ENCODE measurements around the gene SH3RF1. TPM values are rescaled to one million over a fixed set of nuclear protein-coding genes. Genes with fewer than 3 reads are reported as not detected.
"Not testable (repeated sequence)": the region's sequence is repeated elsewhere in the genome, so short reads cannot be mapped to it uniquely, and the experiment has no call there.

The SH3RF1 gene
- total and polyA plus RNA-seq, 4 donors: 7.6 to 31.8 (median 18.1) TPM

DNA sequence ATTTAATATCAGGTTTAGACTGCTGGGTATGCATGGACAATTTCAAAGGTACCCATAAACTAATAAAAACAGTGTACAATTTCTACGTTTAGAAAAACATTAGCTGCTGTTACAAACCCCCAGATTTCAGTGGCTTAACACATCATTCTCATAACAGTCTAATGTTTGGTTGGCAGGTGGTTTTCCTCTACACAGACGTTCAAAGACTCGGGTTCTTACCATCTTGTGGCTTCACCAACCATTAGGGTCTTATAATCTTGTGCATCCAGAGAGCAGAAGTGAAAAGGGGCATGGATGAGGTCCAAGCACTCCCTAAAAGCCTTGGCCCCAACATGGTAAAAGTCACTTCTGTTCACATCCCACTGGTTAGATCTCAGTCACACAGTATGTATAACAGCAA is 71.6 kb downstream of the SH3RF1 start:
- ATAC-seq (ENCODE audit: low FRiP score): no peak
- WGBS, 2 donors: 74 to 80% methylated on average over 3 of the region's 3 CpGs
- intact Hi-C loops (cut with DNase I): no loop called here

DNA sequence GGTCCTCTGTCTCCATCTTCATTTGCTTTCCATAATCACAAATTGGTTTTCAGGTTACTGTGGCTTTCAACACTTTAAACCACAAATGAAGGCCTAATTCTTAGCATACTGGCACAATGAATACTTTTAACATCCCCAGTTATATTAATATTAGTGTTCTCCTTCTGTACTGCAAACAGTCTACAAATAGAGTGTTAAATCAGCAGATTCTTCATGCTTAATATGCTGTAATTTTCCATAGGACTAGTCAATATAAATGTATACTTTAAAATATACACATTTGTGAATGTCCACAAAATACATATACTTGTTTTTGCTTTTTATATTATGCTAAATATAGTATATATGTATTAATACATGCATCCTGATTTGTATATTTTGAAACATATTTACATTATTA is 72.6 kb downstream of the SH3RF1 start:
- intact Hi-C loops (cut with DNase I): no loop called here
- H3K27me3 ChIP-seq (ENCODE audit: control insufficient read depth in 1 of 2, insufficient read depth in 2 of 2, low read length in 1 of 2): no peaks in the 10 kb centered on the region
- ATAC-seq (ENCODE audit: low FRiP score) (no peak), DNase-seq (no peak)
- no peak overlapping the region for H3K27ac ChIP-seq (ENCODE audit: low read depth in 1 of 2, low read length in 2 of 2)
- H3K36me3 ChIP-seq (ENCODE audit: control insufficient read depth in 1 of 2, insufficient read depth in 2 of 2, low read length in 1 of 2): no peaks in the 10 kb centered on the region
- no peaks in the 10 kb centered on the region for H3K9me3 ChIP-seq (ENCODE audit: control insufficient read depth, low read length)
- peaks cover 1 to 3% of the 10 kb centered on the region in 2 donors for H3K4me1 ChIP-seq (ENCODE audit: control insufficient read depth in 1 of 2, insufficient read depth in 2 of 2, low read length in 2 of 2)
- H3K4me3 ChIP-seq (ENCODE audit: low read length in 2 of 2): no peak overlapping the region

More for the DNA sequence above, 71.6 kb downstream of the SH3RF1 start:
- H3K27ac ChIP-seq (ENCODE audit: low read depth in 1 of 2, low read length in 2 of 2): peak overlapping the region in 1 of 2 donors; percentile 3
- H3K27me3 ChIP-seq (ENCODE audit: control insufficient read depth in 1 of 2, insufficient read depth in 2 of 2, low read length in 1 of 2): no peaks in the 10 kb centered on the region
- H3K4me3 ChIP-seq (ENCODE audit: low read length in 2 of 2): no peak overlapping the region
- H3K4me1 ChIP-seq (ENCODE audit: control insufficient read depth in 1 of 2, insufficient read depth in 2 of 2, low read length in 2 of 2): peaks cover 3% of the 10 kb centered on the region in 2 donors
- DNase-seq: no peak
- H3K36me3 ChIP-seq (ENCODE audit: control insufficient read depth in 1 of 2, insufficient read depth in 2 of 2, low read length in 1 of 2): no peaks in the 10 kb centered on the region
- no peaks in the 10 kb centered on the region for H3K9me3 ChIP-seq (ENCODE audit: control insufficient read depth, low read length)

DNA sequence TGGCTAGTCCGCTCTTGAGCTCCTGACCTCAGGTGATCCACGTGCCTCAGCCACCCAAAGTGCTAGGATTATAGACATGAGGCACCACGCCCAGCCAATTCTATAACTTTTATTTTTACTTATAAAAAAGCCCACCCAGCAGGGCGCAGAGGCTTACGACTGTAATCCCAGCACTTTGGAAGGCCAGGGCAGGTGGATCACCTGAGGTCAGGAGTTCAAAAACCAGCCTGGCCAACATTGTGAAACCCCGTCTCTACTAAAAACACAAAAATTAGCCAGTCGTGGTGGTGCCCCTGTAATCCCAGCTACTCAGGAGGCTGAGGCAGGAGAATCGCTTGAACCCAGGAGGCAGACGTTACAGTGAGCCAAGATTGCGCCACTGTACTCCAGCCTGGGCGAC is 73.5 kb downstream of the SH3RF1 start:
- H3K9me3 ChIP-seq (ENCODE audit: control insufficient read depth, low read length); H3K4me1 ChIP-seq (ENCODE audit: control insufficient read depth in 1 of 2, insufficient read depth in 2 of 2, low read length in 2 of 2); H3K27ac ChIP-seq (ENCODE audit: low read depth in 1 of 2, low read length in 2 of 2); ATAC-seq (ENCODE audit: low FRiP score); H3K4me3 ChIP-seq (ENCODE audit: low read length in 2 of 2); H3K27me3 ChIP-seq (ENCODE audit: control insufficient read depth in 1 of 2, insufficient read depth in 2 of 2, low read length in 1 of 2); H3K36me3 ChIP-seq (ENCODE audit: control insufficient read depth in 1 of 2, insufficient read depth in 2 of 2, low read length in 1 of 2); DNase-seq; intact Hi-C loops (cut with DNase I): not testable (repeated sequence)
- 92% methylated on average over 11 of the region's 11 CpGs for WGBS, 2 donors

DNA sequence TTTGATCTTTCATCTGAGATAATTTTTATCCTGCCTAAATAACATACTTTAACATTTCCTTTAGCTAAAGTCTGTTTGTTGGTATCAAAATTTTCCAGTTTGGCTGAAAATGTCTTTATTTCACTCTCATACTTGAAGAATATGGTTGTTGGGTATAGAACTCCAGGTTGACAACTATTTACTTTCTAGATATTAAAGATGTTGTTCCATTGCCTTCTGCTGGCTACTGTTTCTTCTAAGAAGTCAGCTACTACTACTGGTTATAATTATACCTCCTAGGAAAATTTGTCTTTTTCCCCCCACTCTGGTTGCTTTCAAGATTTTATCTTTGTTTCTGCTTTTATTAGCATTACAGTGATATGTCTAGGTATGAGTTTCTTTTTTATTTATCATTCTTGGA is 75.7 kb downstream of the SH3RF1 start:
- intact Hi-C loops (cut with DNase I): no loop called here
- ATAC-seq (ENCODE audit: low FRiP score) (no peak), DNase-seq (no peak)
- Histone ChIP-seq H3K27me3 (ENCODE audit: control insufficient read depth in 1 of 2, insufficient read depth in 2 of 2, low read length in 1 of 2) (no peaks in the 10 kb centered on the region), H3K9me3 (ENCODE audit: control insufficient read depth, low read length) (no peaks in the 10 kb centered on the region), H3K4me1 (ENCODE audit: control insufficient read depth in 1 of 2, insufficient read depth in 2 of 2, low read length in 2 of 2) (no peaks in the 10 kb centered on the region), H3K27ac (ENCODE audit: low read depth in 1 of 2, low read length in 2 of 2) (no peak overlapping the region), H3K4me3 (ENCODE audit: low read length in 2 of 2) (no peak overlapping the region), H3K36me3 (ENCODE audit: control insufficient read depth in 1 of 2, insufficient read depth in 2 of 2, low read length in 1 of 2) (no peaks in the 10 kb centered on the region)

DNA sequence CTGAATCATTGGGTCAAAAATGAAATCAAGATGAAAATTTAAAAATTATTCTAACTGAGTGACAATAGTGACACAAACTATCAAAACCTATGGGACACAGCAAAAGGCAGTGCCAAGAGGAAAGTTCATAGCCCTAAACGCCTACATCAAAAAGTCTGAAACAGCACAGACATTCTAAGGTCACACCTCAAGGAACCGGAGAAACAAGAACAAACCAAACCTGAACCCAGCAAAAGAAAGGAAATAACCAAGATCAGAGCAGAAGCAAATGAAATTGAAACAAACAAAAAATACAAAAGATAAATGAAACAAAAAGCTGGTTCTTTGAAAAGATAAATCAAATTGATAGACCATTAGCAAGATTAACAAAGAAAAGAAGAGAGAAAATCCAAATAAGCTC is 80.8 kb downstream of the SH3RF1 start:
- H3K36me3 ChIP-seq (ENCODE audit: control insufficient read depth in 1 of 2, insufficient read depth in 2 of 2, low read length in 1 of 2); H3K4me3 ChIP-seq (ENCODE audit: low read length in 2 of 2); intact Hi-C loops (cut with DNase I); H3K4me1 ChIP-seq (ENCODE audit: control insufficient read depth in 1 of 2, insufficient read depth in 2 of 2, low read length in 2 of 2); H3K27ac ChIP-seq (ENCODE audit: low read depth in 1 of 2, low read length in 2 of 2); ATAC-seq (ENCODE audit: low FRiP score); H3K9me3 ChIP-seq (ENCODE audit: control insufficient read depth, low read length); H3K27me3 ChIP-seq (ENCODE audit: control insufficient read depth in 1 of 2, insufficient read depth in 2 of 2, low read length in 1 of 2); DNase-seq: not testable (repeated sequence)
- 92 to 93% methylated on average over 2 of the region's 2 CpGs for WGBS, 2 donors

DNA sequence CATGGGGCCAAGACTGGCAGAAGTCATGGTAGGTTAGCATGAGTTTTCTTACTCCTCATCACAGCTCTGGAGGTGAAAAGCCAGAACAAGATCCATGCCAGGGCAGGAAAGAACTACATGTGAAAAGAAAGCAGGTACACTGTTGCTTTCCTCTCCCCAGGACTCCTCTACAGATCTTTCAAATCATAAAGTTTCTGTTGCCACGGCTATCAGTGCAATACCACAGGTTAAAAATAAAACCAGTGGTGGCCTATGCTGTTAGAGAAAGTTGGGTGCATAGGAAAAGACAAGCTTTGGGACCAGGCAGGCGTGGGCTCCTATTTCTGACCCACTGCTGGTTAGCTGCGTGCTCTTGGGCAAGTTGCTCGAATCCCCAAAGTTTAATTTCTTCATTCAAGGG is 81.4 kb downstream of the SH3RF1 start:
- H3K9me3 ChIP-seq (ENCODE audit: control insufficient read depth, low read length): no peaks in the 10 kb centered on the region
- no peaks in the 10 kb centered on the region for H3K36me3 ChIP-seq (ENCODE audit: control insufficient read depth in 1 of 2, insufficient read depth in 2 of 2, low read length in 1 of 2)
- peaks cover under 1 to 2% of the 10 kb centered on the region in 2 donors for H3K4me1 ChIP-seq (ENCODE audit: control insufficient read depth in 1 of 2, insufficient read depth in 2 of 2, low read length in 2 of 2)
- ATAC-seq (ENCODE audit: low FRiP score): no peak
- H3K27me3 ChIP-seq (ENCODE audit: control insufficient read depth in 1 of 2, insufficient read depth in 2 of 2, low read length in 1 of 2): no peaks in the 10 kb centered on the region
- intact Hi-C loops (cut with DNase I): no loop called here
- H3K4me3 ChIP-seq (ENCODE audit: low read length in 2 of 2): no peak overlapping the region
- no peak for DNase-seq
- no peak overlapping the region for H3K27ac ChIP-seq (ENCODE audit: low read depth in 1 of 2, low read length in 2 of 2)
- 81 to 83% methylated on average over 4 of the region's 4 CpGs for WGBS, 2 donors

DNA sequence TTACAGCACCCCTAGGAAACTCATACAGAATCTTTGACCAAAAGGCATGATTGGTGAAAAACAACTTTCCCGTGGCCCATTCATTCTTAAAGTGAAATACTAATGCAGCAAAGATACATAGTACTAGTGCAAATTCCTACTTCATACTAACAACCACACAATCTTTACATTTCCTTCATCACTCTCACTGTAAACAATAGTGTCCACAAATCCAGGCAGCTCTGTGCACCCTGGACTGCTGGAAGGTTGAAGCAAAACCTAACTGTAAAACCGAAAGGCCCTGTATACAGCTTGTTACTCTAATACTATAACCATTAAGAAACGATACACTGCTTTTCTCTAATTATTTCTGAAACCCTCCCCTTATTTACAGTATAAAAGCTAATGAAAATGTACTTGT is 82.6 kb downstream of the SH3RF1 start:
- H3K4me3 ChIP-seq (ENCODE audit: low read length in 2 of 2): no peak overlapping the region
- 88 to 90% methylated on average over 3 of the region's 3 CpGs for WGBS, 2 donors
- peaks cover 2 to 3% of the 10 kb centered on the region in 2 donors for H3K4me1 ChIP-seq (ENCODE audit: control insufficient read depth in 1 of 2, insufficient read depth in 2 of 2, low read length in 2 of 2)
- no peak for ATAC-seq (ENCODE audit: low FRiP score)
- intact Hi-C loops (cut with DNase I): no loop called here
- DNase-seq: no peak
- no peaks in the 10 kb centered on the region for H3K27me3 ChIP-seq (ENCODE audit: control insufficient read depth in 1 of 2, insufficient read depth in 2 of 2, low read length in 1 of 2)
- H3K9me3 ChIP-seq (ENCODE audit: control insufficient read depth, low read length): no peaks in the 10 kb centered on the region
- H3K27ac ChIP-seq (ENCODE audit: low read depth in 1 of 2, low read length in 2 of 2): no peak overlapping the region
- no peaks in the 10 kb centered on the region for H3K36me3 ChIP-seq (ENCODE audit: control insufficient read depth in 1 of 2, insufficient read depth in 2 of 2, low read length in 1 of 2)

DNA sequence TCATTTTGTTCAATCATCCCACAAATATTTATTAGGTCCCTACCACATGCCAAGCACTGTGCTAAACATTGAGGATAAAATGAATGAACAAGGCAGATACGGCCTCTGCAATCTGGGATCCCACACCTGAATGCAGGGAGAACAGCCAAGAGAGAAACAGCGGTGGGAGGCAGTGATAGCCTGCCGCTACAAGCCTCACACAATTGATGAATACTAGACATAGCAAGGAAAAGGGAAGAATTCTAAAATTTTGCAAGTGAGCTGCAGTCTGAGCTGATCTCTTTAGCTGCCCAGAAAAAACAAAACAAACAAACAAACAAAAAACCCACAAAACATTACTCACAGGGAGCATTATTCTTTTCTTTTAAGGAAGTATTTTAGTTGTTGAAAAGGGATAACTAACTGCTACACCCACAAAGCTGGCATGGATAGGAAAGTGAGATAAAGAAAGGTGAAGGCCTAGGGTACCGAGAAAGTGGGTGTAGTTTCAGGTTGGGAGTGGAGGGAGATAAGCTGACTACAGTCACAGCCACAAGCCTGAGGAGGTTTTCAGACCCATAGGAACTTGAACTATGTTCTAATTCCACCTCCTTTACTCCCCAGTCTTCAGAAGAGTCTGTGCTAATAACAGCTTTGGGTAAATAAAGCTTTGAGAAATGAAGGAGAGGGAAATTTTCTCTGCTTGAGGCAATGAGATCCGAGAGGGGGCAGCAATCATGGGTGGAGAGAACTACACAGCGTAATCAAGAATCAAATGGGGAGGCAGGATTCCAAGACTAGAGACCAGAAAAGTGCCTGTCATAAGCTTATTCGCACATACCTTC is 85.4 kb downstream of the SH3RF1 start:
- intact Hi-C loops (cut with DNase I): no loop called here
- H3K4me1 ChIP-seq (ENCODE audit: control insufficient read depth in 1 of 2, insufficient read depth in 2 of 2, low read length in 2 of 2): peaks cover 2 to 3% of the 10 kb centered on the region in 2 donors
- H3K9me3 ChIP-seq (ENCODE audit: control insufficient read depth, low read length): no peaks in the 10 kb centered on the region
- ATAC-seq (ENCODE audit: low FRiP score): no peak
- no peaks in the 10 kb centered on the region for H3K27me3 ChIP-seq (ENCODE audit: control insufficient read depth in 1 of 2, insufficient read depth in 2 of 2, low read length in 1 of 2)
- 75 to 76% methylated on average over 7 of the region's 7 CpGs for WGBS, 2 donors
- no peaks in the 10 kb centered on the region for H3K36me3 ChIP-seq (ENCODE audit: control insufficient read depth in 1 of 2, insufficient read depth in 2 of 2, low read length in 1 of 2)
- no peak for DNase-seq
- H3K27ac ChIP-seq (ENCODE audit: low read depth in 1 of 2, low read length in 2 of 2): no peak overlapping the region
- H3K4me3 ChIP-seq (ENCODE audit: low read length in 2 of 2): no peak overlapping the region

DNA sequence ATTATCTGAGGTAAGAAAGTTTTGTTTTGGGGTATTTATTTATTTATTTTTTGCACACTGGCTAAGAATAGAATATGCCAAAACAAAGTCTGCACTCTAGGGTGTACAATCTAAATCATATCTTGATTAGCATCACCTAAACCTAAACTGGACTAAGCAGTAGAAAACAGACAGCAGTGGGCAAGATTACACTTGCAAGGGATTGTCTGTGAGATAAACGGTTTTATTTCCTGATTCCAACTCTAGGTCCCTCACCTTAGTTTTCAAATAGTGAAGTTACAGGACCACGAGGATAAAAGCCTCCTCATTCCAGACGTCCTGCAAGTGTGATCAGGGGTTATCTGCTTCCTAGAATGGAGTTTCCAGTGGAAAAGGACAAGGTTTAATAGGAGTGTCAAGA is 86.1 kb downstream of the SH3RF1 start:
- 57 to 70% methylated on average over 3 of the region's 3 CpGs for WGBS, 2 donors
- Histone ChIP-seq H3K27me3 (ENCODE audit: control insufficient read depth in 1 of 2, insufficient read depth in 2 of 2, low read length in 1 of 2) (no peaks in the 10 kb centered on the region), H3K4me1 (ENCODE audit: control insufficient read depth in 1 of 2, insufficient read depth in 2 of 2, low read length in 2 of 2) (peaks cover 2 to 3% of the 10 kb centered on the region in 2 donors), H3K4me3 (ENCODE audit: low read length in 2 of 2) (no peak overlapping the region), H3K27ac (ENCODE audit: low read depth in 1 of 2, low read length in 2 of 2) (no peak overlapping the region), H3K9me3 (ENCODE audit: control insufficient read depth, low read length) (no peaks in the 10 kb centered on the region), H3K36me3 (ENCODE audit: control insufficient read depth in 1 of 2, insufficient read depth in 2 of 2, low read length in 1 of 2) (no peaks in the 10 kb centered on the region)
- no peak for ATAC-seq (ENCODE audit: low FRiP score)
- DNase-seq: no peak
- intact Hi-C loops (cut with DNase I): no loop called here
